GM10266 (cell line): ENCODE results near the gene MACIR.

Experiments used
- DNase-seq: peaks from one replicate; pipeline ENCODE4 v3.0.0; 2012; ENCODE audit errors: extremely low spot score
- CTCF ChIP-seq: IDR thresholded peaks from 2 replicates; pipeline ENCODE4 v1.5.1; 2012; ENCODE audit warnings: mild to moderate bottlenecking, low read depth; ENCODE audit not compliant: control insufficient read depth, insufficient read depth; ENCODE audit errors: missing control alignments

Gene MACIR

DNA sequence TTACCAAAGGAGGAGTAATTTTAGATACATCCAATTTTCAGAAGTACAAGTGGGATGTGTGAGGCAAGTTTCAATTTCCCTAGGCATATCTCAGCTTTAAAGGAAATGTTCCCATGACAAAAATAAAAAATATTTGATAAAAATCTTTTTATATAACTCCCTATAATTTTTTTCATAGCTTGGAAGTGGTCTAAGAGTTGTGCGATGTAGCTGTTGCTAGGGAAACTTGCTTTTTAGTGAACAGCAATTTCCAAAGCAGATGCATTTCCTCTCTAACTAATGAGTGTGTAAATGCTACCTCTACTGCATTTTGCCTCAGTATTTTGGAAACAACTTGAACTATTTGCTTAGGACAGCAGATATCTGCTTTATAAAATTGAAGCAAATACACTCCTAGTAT, 39.6 kb downstream of the MACIR start:
- no peak for DNase-seq
- no peak for TF ChIP-seq CTCF

- no peak for DNase-seq
- TF ChIP-seq CTCF: no peak
Measured at GRCh38 chr5:103298607-103299188, 40.1 kb downstream of the MACIR start.

DNA sequence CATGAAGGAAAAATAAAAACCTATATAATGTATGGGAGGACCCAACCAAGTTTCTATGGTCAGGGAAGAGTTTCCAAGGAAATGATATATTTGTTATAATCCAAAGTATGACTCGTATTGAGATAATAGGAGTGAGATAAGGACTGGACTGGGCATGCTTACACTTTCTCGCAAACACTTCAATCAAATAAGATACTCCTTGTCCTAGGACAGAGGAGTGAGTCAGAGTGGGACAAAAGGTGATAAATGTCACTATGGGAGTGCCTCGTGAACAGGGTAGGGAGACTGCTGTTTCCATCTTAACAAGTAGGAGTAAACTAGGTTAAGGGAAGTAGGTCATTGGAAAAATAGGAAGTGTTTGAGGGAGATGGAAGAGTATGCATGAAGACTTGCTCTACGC, 47.2 kb downstream of the MACIR start:
- no peak for DNase-seq

GRCh38 chr5:103307470-103307869, 48.9 kb downstream of the MACIR start:
- TF ChIP-seq CTCF: no peak
- no peak for DNase-seq

More for the DNA sequence above, 47.2 kb downstream of the MACIR start:
- TF ChIP-seq CTCF: no peak

- no peak for DNase-seq
- TF ChIP-seq CTCF: no peak
Measured at GRCh38 chr5:103308774-103309173, 50.2 kb downstream of the MACIR start.

- DNase-seq: no peak
- no peak for TF ChIP-seq CTCF
Measured at GRCh38 chr5:103313056-103313455, 54.5 kb downstream of the MACIR start.

DNA sequence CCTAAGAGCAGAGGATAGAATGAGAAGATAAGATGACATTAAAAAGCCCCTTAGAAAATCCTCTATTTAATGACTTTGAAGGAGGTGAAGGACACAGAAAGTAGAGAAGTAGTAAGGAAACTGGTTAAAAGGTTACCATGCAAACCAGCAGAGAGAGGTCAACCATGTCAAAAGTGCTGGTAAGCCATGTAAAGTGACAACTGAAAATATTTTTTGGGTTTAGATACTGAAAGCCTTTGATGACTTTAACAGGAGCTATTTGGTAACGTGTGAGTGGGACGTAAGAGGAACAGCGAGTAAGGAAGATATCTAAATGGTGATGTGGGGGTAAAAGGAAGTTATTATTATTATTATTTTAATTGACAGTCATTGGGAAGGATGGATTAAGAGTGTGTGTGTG, 56.9 kb downstream of the MACIR start:
- no peak for TF ChIP-seq CTCF
- no peak for DNase-seq
